SH-SY5Y (cell line): ENCODE data around the gene PDZRN4.

Source experiments
- GATA2 ChIP-seq: IDR thresholded peaks from 2 replicates; pipeline ENCODE4 v1.6.1; 2011; ENCODE audit warnings: mild to moderate bottlenecking, low read depth, low read length
- GATA3 ChIP-seq: IDR thresholded peaks from 2 replicates; pipeline ENCODE4 v1.6.1; 2011; ENCODE audit warnings: low read depth, mild to moderate bottlenecking, low read length, moderate library complexity

DNA sequence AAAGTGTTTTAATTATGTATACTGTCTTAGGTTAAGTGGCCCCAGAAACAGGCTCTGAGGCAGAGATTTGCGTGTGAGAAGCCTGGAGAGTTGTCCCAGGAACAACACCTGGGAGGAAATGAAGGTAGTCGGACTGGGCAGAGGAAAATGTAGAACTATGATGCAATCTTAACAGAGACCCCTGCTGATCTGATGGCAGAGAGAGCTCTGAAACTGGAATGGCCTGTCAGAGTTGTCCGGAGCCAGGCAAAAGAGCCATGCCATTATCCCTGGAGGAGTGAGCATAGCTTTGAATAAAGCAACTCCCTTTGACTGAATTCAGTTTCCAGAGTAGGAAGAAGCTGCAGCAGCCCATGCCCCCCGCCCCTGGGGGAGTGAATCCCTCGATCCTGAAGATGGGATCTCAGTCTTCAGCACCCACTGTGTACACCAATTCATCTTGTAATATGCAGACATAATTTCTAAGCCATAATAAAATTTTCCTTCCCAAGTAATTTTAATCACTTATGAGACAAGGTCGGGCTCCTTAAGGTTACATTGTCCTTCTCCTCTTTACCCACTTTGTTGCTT lies 264.8 kb downstream of the PDZRN4 start:
- TF ChIP-seq GATA2: no peak
- TF ChIP-seq GATA3: no peak
